ENCODE measurements around the gene APOC3. TPM values are rescaled to one million over a fixed set of nuclear protein-coding genes. Genes with fewer than 3 reads are reported as not detected.

APOC3 gene
- total RNA-seq, 3 donors from 2014 or later (not counting 1 experiment from before 2014, with no cell fraction given): not detected

- WGBS (ENCODE audit: insufficient coverage): 93% methylated on average over 2 of the region's 3 CpGs
- peaks cover 0 to 9% of the 10 kb centered on the region in 2 donors for H3K4me1 Mint-ChIP-seq
Observed at GRCh38 chr11:116868066-116868465, 38.4 kb downstream of the APOC3 start.

DNA sequence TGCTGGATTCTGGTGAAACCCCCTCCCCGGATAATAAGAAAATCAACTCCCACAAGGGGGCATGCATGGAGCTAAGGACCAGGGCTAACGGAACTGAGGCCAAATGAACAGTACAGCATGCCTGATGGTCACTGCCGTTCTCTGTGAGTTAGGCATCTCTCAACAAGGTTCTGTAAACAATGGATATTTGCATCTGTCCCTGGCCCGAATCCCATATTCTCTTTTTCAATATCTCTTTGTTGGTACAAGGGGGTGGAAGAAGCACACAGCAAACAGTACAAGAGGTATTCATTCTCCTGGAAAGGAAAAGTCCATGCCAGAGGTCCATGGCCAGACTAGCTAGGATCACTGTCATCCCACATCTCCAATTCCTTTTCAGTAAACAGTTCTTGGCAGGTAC lies 39.9 kb downstream of the APOC3 start:
- no peak overlapping the region for H3K4me3 Mint-ChIP-seq
- no peaks in the 10 kb centered on the region for H3K9me3 ChIP-seq (ENCODE audit: control insufficient read depth, insufficient read depth, low read length)
- no peak for DNase-seq
- H3K4me3 ChIP-seq (ENCODE audit: low read length): no peak overlapping the region
- H3K27ac ChIP-seq (ENCODE audit: low read length): no peak overlapping the region
- peaks cover 93% of the 10 kb centered on the region for H3K36me3 ChIP-seq (ENCODE audit: control insufficient read depth, insufficient read depth, low read length)
- no peak for ATAC-seq
- H3K4me1 ChIP-seq (ENCODE audit: control insufficient read depth, insufficient read depth, low read length): no peaks in the 10 kb centered on the region
- H3K9me3 Mint-ChIP-seq: no peaks in the 10 kb centered on the region
- intact Hi-C loops (cut with micrococcal nuclease): no loop called here
- H3K27me3 ChIP-seq (ENCODE audit: control insufficient read depth, insufficient read depth, low read length): no peaks in the 10 kb centered on the region
- TF ChIP-seq, protein P1, sequence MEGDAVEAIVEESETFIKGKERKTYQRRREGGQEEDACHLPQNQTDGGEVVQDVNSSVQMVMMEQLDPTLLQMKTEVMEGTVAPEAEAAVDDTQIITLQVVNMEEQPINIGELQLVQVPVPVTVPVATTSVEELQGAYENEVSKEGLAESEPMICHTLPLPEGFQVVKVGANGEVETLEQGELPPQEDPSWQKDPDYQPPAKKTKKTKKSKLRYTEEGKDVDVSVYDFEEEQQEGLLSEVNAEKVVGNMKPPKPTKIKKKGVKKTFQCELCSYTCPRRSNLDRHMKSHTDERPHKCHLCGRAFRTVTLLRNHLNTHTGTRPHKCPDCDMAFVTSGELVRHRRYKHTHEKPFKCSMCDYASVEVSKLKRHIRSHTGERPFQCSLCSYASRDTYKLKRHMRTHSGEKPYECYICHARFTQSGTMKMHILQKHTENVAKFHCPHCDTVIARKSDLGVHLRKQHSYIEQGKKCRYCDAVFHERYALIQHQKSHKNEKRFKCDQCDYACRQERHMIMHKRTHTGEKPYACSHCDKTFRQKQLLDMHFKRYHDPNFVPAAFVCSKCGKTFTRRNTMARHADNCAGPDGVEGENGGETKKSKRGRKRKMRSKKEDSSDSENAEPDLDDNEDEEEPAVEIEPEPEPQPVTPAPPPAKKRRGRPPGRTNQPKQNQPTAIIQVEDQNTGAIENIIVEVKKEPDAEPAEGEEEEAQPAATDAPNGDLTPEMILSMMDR (IDR thresholded peaks at IDR 0.05): no peak
- H3K27ac Mint-ChIP-seq: peak overlapping the region in 1 of 2 donors; percentile 15
- H3K4me1 Mint-ChIP-seq: peaks cover 0 to 9% of the 10 kb centered on the region in 2 donors
- no peaks in the 10 kb centered on the region for H3K27me3 Mint-ChIP-seq (ENCODE audit: low read depth in 2 of 2)
- H3K36me3 Mint-ChIP-seq: peaks cover 28% of the 10 kb centered on the region
- 92% methylated on average over 3 of the region's 4 CpGs for WGBS (ENCODE audit: insufficient coverage)

More at GRCh38 chr11:116868066-116868465, 38.4 kb downstream of the APOC3 start:
- H3K36me3 ChIP-seq (ENCODE audit: control insufficient read depth, insufficient read depth, low read length): peaks cover 92% of the 10 kb centered on the region
- Mint-ChIP-seq H3K27me3 (ENCODE audit: low read depth in 2 of 2) (no peaks in the 10 kb centered on the region), H3K36me3 (peaks cover 17% of the 10 kb centered on the region), H3K4me3 (no peak overlapping the region), H3K9me3 (no peaks in the 10 kb centered on the region), H3K27ac (no peak overlapping the region)
- no peaks in the 10 kb centered on the region for H3K9me3 ChIP-seq (ENCODE audit: control insufficient read depth, insufficient read depth, low read length)
- ATAC-seq (no peak), DNase-seq (no peak)
- H3K4me3 ChIP-seq (ENCODE audit: low read length): no peak overlapping the region
- intact Hi-C loops (cut with micrococcal nuclease): no loop called here
- H3K27ac ChIP-seq (ENCODE audit: low read length): no peak overlapping the region
- no peaks in the 10 kb centered on the region for H3K27me3 ChIP-seq (ENCODE audit: control insufficient read depth, insufficient read depth, low read length)
- TF ChIP-seq, protein P1 (IDR thresholded peaks at IDR 0.05): no peak
- H3K4me1 ChIP-seq (ENCODE audit: control insufficient read depth, insufficient read depth, low read length): no peaks in the 10 kb centered on the region

DNA sequence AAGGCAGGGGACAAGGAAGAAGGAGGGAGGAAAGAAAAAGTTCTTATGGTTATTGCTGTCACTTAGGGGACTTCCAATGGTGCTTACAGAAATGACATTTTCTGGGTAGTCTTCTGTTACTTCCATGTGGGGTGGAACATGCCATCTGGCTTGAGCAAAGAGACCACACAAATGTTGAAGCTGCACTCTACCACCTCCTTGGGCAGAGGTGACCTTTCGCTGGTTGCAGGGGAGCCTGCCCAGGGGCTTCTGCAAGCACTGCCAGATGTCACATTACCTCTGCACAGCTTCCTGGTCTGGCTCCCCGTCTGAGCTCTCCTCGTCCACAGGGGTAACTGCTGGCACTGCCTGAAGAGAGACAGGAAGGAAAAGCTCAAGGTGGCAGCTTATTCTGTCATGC lies 40.3 kb downstream of the APOC3 start:
- Mint-ChIP-seq H3K4me1 (peaks cover 0 to 9% of the 10 kb centered on the region in 2 donors), H3K27ac (peak overlapping the region; percentile 15 to 54), H3K4me3 (no peak overlapping the region), H3K36me3 (peaks cover 33% of the 10 kb centered on the region), H3K9me3 (no peaks in the 10 kb centered on the region), H3K27me3 (ENCODE audit: low read depth in 2 of 2) (no peaks in the 10 kb centered on the region)
- H3K27me3 ChIP-seq (ENCODE audit: control insufficient read depth, insufficient read depth, low read length): no peaks in the 10 kb centered on the region
- ATAC-seq: no peak
- TF ChIP-seq, protein P1 (IDR thresholded peaks at IDR 0.05): no peak
- no peak overlapping the region for H3K4me3 ChIP-seq (ENCODE audit: low read length)
- no peaks in the 10 kb centered on the region for H3K4me1 ChIP-seq (ENCODE audit: control insufficient read depth, insufficient read depth, low read length)
- 47% methylated on average over 3 of the region's 3 CpGs for WGBS (ENCODE audit: insufficient coverage)
- intact Hi-C loops (cut with micrococcal nuclease): no loop called here
- DNase-seq: no peak
- peaks cover 93% of the 10 kb centered on the region for H3K36me3 ChIP-seq (ENCODE audit: control insufficient read depth, insufficient read depth, low read length)
- no peak overlapping the region for H3K27ac ChIP-seq (ENCODE audit: low read length)
- no peaks in the 10 kb centered on the region for H3K9me3 ChIP-seq (ENCODE audit: control insufficient read depth, insufficient read depth, low read length)

GRCh38 chr11:116871248-116871647 lies 41.5 kb downstream of the APOC3 start:
- ATAC-seq (no peak), DNase-seq (no peak)
- Mint-ChIP-seq H3K36me3 (peaks cover 35% of the 10 kb centered on the region), H3K4me3 (no peak overlapping the region), H3K27me3 (ENCODE audit: low read depth in 2 of 2) (no peaks in the 10 kb centered on the region), H3K9me3 (no peaks in the 10 kb centered on the region), H3K4me1 (peaks cover 0 to 9% of the 10 kb centered on the region in 2 donors), H3K27ac (peak overlapping the region; percentile 7 to 54)
- H3K9me3 ChIP-seq (ENCODE audit: control insufficient read depth, insufficient read depth, low read length): no peaks in the 10 kb centered on the region
- no peaks in the 10 kb centered on the region for H3K27me3 ChIP-seq (ENCODE audit: control insufficient read depth, insufficient read depth, low read length)
- H3K27ac ChIP-seq (ENCODE audit: low read length): no peak overlapping the region
- TF ChIP-seq, protein P1 (IDR thresholded peaks at IDR 0.05): no peak
- 79% methylated on average over 2 of the region's 3 CpGs for WGBS (ENCODE audit: insufficient coverage)
- intact Hi-C loops (cut with micrococcal nuclease): no loop called here
- no peak overlapping the region for H3K4me3 ChIP-seq (ENCODE audit: low read length)
- peaks cover 92% of the 10 kb centered on the region for H3K36me3 ChIP-seq (ENCODE audit: control insufficient read depth, insufficient read depth, low read length)
- no peaks in the 10 kb centered on the region for H3K4me1 ChIP-seq (ENCODE audit: control insufficient read depth, insufficient read depth, low read length)

All from natural killer cell (primary cell).